Uterus (tissue), 4 donors: ENCODE data around the gene FOXO1. TPM values are rescaled to one million over a fixed set of nuclear protein-coding genes. Genes with fewer than 3 reads are reported as not detected.
A peak's percentile ranks its signal among the peaks of the same experiment; 100 is the strongest.

Experiments
- DNase-seq, 2 donors: peaks; one replicate each; pipeline ENCODE4 v3.0.0-alpha.2; 2019 to 2020
- H3K27ac ChIP-seq, 2 donors: fragments of 200-600 bp; sonication (generic); 1 replicate in 1 of 2; 2 replicates in 1 of 2; pipeline ENCODE4 v1.5.1; 2016 to 2018
- H3K27me3 ChIP-seq, 2 donors: fragments of 200-600 bp; sonication (generic); one replicate each; pipeline ENCODE4 v1.5.1; 2018 to 2019; ENCODE audit warnings: control low read depth in 1 of 2
- H3K36me3 ChIP-seq, 2 donors: fragments of 200-600 bp; sonication (generic); one replicate each; pipeline ENCODE4 v1.5.1; 2019; ENCODE audit warnings: control low read depth in 1 of 2
- H3K4me1 ChIP-seq, 2 donors: fragments of 200-600 bp; sonication (generic); one replicate each; pipeline ENCODE4 v1.5.1; 2018 to 2019; ENCODE audit warnings: control low read depth in 1 of 2
- H3K4me3 ChIP-seq, 2 donors: fragments of 200-600 bp; sonication (generic); 1 replicate in 1 of 2; 2 replicates in 1 of 2; pipeline ENCODE4 v1.5.1; 2018 to 2019; ENCODE audit warnings: mild to moderate bottlenecking in 1 of 2
- H3K9me3 ChIP-seq, 2 donors: fragments of 200-600 bp; sonication (generic); one replicate each; pipeline ENCODE4 v1.5.1; 2019; ENCODE audit warnings: control low read depth in 1 of 2
- CTCF ChIP-seq, 4 experiments: fragments of 200-600 bp in 2 of 4; fragments of 450-650 bp in 2 of 4; sonication (generic) in 2 of 4; IDR thresholded peaks; one replicate each; pipeline ENCODE4 v1.5.1; 2016 to 2019; ENCODE audit warnings: antibody characterized with exemption in 4 of 4, mild to moderate bottlenecking in 2 of 4, moderate library complexity in 1 of 4
- POLR2A ChIP-seq, 2 donors: fragments of 450-650 bp; IDR thresholded peaks; one replicate each; pipeline ENCODE4 v1.6.1; 2016; ENCODE audit warnings: antibody characterized with exemption in 2 of 2, mild to moderate bottlenecking in 1 of 2, moderate library complexity in 1 of 2
- intact Hi-C: fragments of 100-400 bp; cut with DNase I; formaldehyde crosslinking; loops from one replicate; pipeline ENCODE4 v1.15.1; 2023; ENCODE audit warnings: low total_unique reads
- total RNA-seq, 4 donors: library from RNA; depleted of rRNA in 3 of 4; stranded (reverse); fragments of >200 nt in 3 of 4; gene quantifications; one replicate each; pipeline versions ENCODE4 v1.1.0 to v1.2.4, GENCODE V29; 2014 to 2023
- donor health status: DM: yes; HTN: yes; CAD: no.

The FOXO1 gene
- total RNA-seq, 4 donors from 2014 or later, result 46.8 to 130 (median 60.9) TPM

- peak overlapping the region in 1 of 2 donors; percentile 27 for H3K27ac ChIP-seq
- H3K4me1 ChIP-seq, result peaks cover 0 to 9% of the 10 kb centered on the region in 2 donors
- H3K36me3 ChIP-seq, result no peaks in the 10 kb centered on the region
- no peak for DNase-seq
- H3K27me3 ChIP-seq, result no peaks in the 10 kb centered on the region
- TF ChIP-seq POLR2A (IDR thresholded peaks at IDR 0.05), result no peak
- TF ChIP-seq CTCF (IDR thresholded peaks at IDR 0.05), result no peak
- H3K9me3 ChIP-seq, result no peaks in the 10 kb centered on the region
- no peak overlapping the region for H3K4me3 ChIP-seq
- intact Hi-C loops, result no loop called here
These were observed 85.2 kb downstream of the FOXO1 start for GRCh38 chr13:40581277-40581579.

- no peak overlapping the region for H3K4me3 ChIP-seq
- H3K36me3 ChIP-seq, result no peaks in the 10 kb centered on the region
- H3K9me3 ChIP-seq, result no peaks in the 10 kb centered on the region
- TF ChIP-seq CTCF (IDR thresholded peaks at IDR 0.05) (no peak), POLR2A (IDR thresholded peaks at IDR 0.05) (no peak)
- intact Hi-C loops, result no loop called here
- DNase-seq, result no peak
- H3K27ac ChIP-seq, result peak overlapping the region in 1 of 2 donors; percentile 27
- peaks cover 0 to 9% of the 10 kb centered on the region in 2 donors for H3K4me1 ChIP-seq
- no peaks in the 10 kb centered on the region for H3K27me3 ChIP-seq
These were observed 85.7 kb downstream of the FOXO1 start for GRCh38 chr13:40580566-40581276.

- Histone ChIP-seq H3K36me3 (no peaks in the 10 kb centered on the region), H3K9me3 (no peaks in the 10 kb centered on the region), H3K4me3 (no peak overlapping the region), H3K4me1 (peaks cover 0 to 9% of the 10 kb centered on the region in 2 donors), H3K27ac (no peak overlapping the region), H3K27me3 (no peaks in the 10 kb centered on the region)
- intact Hi-C loops, result no loop called here
- TF ChIP-seq POLR2A (IDR thresholded peaks at IDR 0.05), result no peak
- TF ChIP-seq CTCF (IDR thresholded peaks at IDR 0.05), result no peak
- no peak for DNase-seq
These were observed 86.9 kb downstream of the FOXO1 start for GRCh38 chr13:40579535-40579934.

- DNase-seq, result no peak
- no peaks in the 10 kb centered on the region for H3K36me3 ChIP-seq
These were observed 88.4 kb downstream of the FOXO1 start for GRCh38 chr13:40578055-40578454.

More at GRCh38 chr13:40578055-40578454, 88.4 kb downstream of the FOXO1 start:
- Histone ChIP-seq H3K9me3 (no peaks in the 10 kb centered on the region), H3K27ac (no peak overlapping the region), H3K4me3 (no peak overlapping the region), H3K4me1 (peaks cover 12 to 13% of the 10 kb centered on the region in 2 donors), H3K27me3 (no peaks in the 10 kb centered on the region)
- TF ChIP-seq CTCF (IDR thresholded peaks at IDR 0.05) (no peak), POLR2A (IDR thresholded peaks at IDR 0.05) (no peak)
- intact Hi-C loops, result no loop called here
